Natural killer cell (primary cell): ENCODE results near the gene CLK2. TPM values are rescaled to one million over a fixed set of nuclear protein-coding genes. Genes with fewer than 3 reads are reported as not detected.

Source experiments
- ATAC-seq, 3 donors: fragments of 150-1000 bp in 2 of 3; fragments of 200-7000 bp in 1 of 3; cut with Tn5 transposase; 1 replicate in 1 of 3; 2 replicates in 2 of 3; pipeline ENCODE4 v1.10.0; 2021; ENCODE audit warnings: mild to moderate bottlenecking in 2 of 3, moderate library complexity in 2 of 3
- DNase-seq, 2 donors: peaks; one replicate each; pipeline versions ENCODE4 v3.0.0 to v3.0.0-alpha.2; 2013 to 2021; ENCODE audit warnings: mixed read lengths in 1 of 2
- H3K27ac ChIP-seq: one replicate; pipeline ENCODE4 v1.5.1; 2013; ENCODE audit warnings: mild to moderate bottlenecking, low read length
- H3K27me3 ChIP-seq: one replicate; pipeline ENCODE4 v1.6.1; 2013; ENCODE audit warnings: low read length; ENCODE audit not compliant: control insufficient read depth, insufficient read depth
- H3K36me3 ChIP-seq: one replicate; pipeline ENCODE4 v1.6.1; 2013; ENCODE audit warnings: low read length; ENCODE audit not compliant: control insufficient read depth, insufficient read depth
- H3K4me1 ChIP-seq: one replicate; pipeline ENCODE4 v1.6.1; 2013; ENCODE audit warnings: low read length; ENCODE audit not compliant: control insufficient read depth, insufficient read depth
- H3K4me3 ChIP-seq: one replicate; pipeline ENCODE4 v1.5.1; 2013; ENCODE audit warnings: low read length
- H3K9me3 ChIP-seq: one replicate; pipeline ENCODE4 v1.6.1; 2013; ENCODE audit warnings: low read length; ENCODE audit not compliant: control insufficient read depth, insufficient read depth
- H3K27ac Mint-ChIP-seq, 2 donors: one replicate each; pipeline ENCODE4 v1.8.0; 2022; ENCODE audit warnings: mild to moderate bottlenecking in 2 of 2, mixed read lengths in 2 of 2, moderate library complexity in 1 of 2
- H3K27me3 Mint-ChIP-seq, 2 donors: one replicate each; pipeline ENCODE4 v1.8.0; 2022; ENCODE audit warnings: low read depth in 2 of 2, mixed read lengths in 2 of 2
- H3K36me3 Mint-ChIP-seq: one replicate; pipeline ENCODE4 v1.8.0; 2022; ENCODE audit warnings: mixed read lengths
- H3K4me1 Mint-ChIP-seq, 2 donors: one replicate each; pipeline ENCODE4 v1.8.0; 2022; ENCODE audit warnings: mixed read lengths in 2 of 2
- H3K4me3 Mint-ChIP-seq: one replicate; pipeline ENCODE4 v1.8.0; 2022; ENCODE audit warnings: mild to moderate bottlenecking, moderate library complexity, mixed read lengths
- H3K9me3 Mint-ChIP-seq, 2 donors: one replicate each; pipeline ENCODE4 v1.8.0; 2022; ENCODE audit warnings: mixed read lengths in 2 of 2
- WGBS: methylation state at CpG from one replicate; pipeline ENCODE4 v1.1.7; 2013; ENCODE audit warnings: missing lambda C conversion rate; ENCODE audit not compliant: insufficient coverage; 5-methylcytosine and 5-hydroxymethylcytosine counted together
- intact Hi-C: fragments of 100-400 bp; cut with micrococcal nuclease; formaldehyde crosslinking; loops from one replicate; pipeline ENCODE4 v1.14.2; 2022
- total RNA-seq, 4 donors: library from RNA; stranded (reverse); fragments of 120-200 nt in 1 of 4; gene quantifications; one replicate each; pipeline versions ENCODE4 v1.2.3 to v1.2.4, GENCODE V29; 2013 to 2022
- TF ChIP-seq, protein P1 (sequence below): fragments of 200-600 bp; IDR thresholded peaks from one replicate; pipeline ENCODE4 v1.8.0; 2022; ENCODE audit warnings: antibody characterized with exemption

Gene CLK2
- total RNA-seq, 3 donors from 2014 or later (not counting 1 experiment from before 2014, with no cell fraction given) = 70.4 to 97.5 (median 84.4) TPM

DNA sequence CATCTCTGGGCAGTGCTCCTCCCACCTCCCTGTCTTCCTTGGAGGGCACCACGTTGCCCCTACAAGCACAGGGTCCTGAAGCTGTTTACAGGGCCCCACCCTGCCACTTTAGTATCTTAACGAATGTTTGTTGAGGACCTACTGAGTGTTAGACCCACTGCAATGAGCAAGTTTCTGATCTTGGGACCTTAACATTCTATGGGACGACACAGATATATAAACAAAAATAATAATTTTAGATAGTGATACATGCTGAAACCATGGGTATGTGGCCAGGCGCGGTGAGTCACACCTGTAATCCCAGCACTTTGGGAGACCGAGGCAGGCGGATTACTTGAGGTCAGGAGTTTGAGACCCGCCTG lies 28.2 kb downstream of the CLK2 start:
- H3K9me3 Mint-ChIP-seq = peaks cover 2 to 3% of the 10 kb centered on the region in 2 donors
- DNase-seq (no peak), ATAC-seq (no peak)
- H3K27ac Mint-ChIP-seq = peak overlapping the region; percentile 94 to 95
- peaks cover 4 to 8% of the 10 kb centered on the region in 2 donors for H3K27me3 Mint-ChIP-seq
- Histone ChIP-seq H3K36me3 (no peaks in the 10 kb centered on the region), H3K27me3 (no peaks in the 10 kb centered on the region), H3K27ac (peak overlapping the region; percentile 78), H3K4me1 (peaks cover 43% of the 10 kb centered on the region), H3K4me3 (peak overlapping the region; percentile 74), H3K9me3 (peaks cover 3% of the 10 kb centered on the region)
- H3K4me3 Mint-ChIP-seq = peak overlapping the region; percentile 67
- TF ChIP-seq, protein P1, sequence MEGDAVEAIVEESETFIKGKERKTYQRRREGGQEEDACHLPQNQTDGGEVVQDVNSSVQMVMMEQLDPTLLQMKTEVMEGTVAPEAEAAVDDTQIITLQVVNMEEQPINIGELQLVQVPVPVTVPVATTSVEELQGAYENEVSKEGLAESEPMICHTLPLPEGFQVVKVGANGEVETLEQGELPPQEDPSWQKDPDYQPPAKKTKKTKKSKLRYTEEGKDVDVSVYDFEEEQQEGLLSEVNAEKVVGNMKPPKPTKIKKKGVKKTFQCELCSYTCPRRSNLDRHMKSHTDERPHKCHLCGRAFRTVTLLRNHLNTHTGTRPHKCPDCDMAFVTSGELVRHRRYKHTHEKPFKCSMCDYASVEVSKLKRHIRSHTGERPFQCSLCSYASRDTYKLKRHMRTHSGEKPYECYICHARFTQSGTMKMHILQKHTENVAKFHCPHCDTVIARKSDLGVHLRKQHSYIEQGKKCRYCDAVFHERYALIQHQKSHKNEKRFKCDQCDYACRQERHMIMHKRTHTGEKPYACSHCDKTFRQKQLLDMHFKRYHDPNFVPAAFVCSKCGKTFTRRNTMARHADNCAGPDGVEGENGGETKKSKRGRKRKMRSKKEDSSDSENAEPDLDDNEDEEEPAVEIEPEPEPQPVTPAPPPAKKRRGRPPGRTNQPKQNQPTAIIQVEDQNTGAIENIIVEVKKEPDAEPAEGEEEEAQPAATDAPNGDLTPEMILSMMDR = no peak
- WGBS = 73% methylated on average over 7 of the region's 8 CpGs
- peaks cover 8% of the 10 kb centered on the region for H3K36me3 Mint-ChIP-seq
- H3K4me1 Mint-ChIP-seq = peaks cover 21 to 40% of the 10 kb centered on the region in 2 donors
- intact Hi-C loops = loop anchor here (2.0 kb wide), 1 partner anchor 38 kb away; the partner anchor contains the start of gene THBS3

DNA sequence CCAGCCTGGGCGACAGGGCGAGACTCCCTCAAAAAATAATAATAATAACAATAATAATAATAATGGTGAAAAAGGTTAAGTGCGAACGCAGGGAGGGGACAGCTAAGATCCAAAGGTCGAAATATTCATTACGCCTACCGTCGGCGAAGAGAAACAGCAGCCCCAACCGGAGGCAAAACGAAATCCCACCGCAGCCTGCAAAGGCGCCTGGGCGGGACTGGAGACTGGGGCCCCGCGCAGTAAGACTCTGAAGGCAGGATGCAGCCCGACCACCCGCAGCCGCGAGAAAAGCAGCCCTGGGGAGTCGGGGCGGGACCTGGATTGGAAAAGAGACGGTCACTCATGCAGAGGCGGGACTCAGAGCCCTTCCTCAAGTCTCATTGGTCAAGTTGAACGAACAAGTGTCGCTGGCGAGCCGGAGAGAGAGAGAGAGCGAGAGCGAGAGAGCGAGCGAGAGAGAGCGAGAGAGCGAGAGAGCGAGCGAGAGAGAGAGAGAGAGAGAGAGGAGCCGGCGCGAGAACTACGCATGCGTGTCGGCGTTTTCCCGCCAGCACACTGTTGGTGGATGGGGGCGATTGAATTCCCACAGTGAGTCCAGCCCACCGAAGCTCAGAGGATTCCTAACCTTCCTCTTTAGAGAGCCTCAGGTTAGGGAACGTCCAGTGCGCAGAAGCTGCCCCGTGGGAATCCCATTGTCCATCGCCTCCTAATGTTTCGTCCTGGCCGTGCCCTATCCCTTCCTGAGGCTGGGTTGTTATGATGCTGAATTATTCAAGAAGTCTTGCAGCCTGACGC lies 28.7 kb downstream of the CLK2 start:
- intact Hi-C loops = loop anchor here (1.0 to 5.0 kb wide), 3 partner anchors 38 to 64 kb away; partner anchors contain the start of genes FDPS and THBS3
- H3K27ac Mint-ChIP-seq = peak overlapping the region; percentile 94 to 95
- WGBS = under 1% methylated on average over 51 of the region's 53 CpGs
- Histone ChIP-seq H3K36me3 (no peaks in the 10 kb centered on the region), H3K4me3 (peak overlapping the region; percentile 74), H3K4me1 (peaks cover 44% of the 10 kb centered on the region), H3K9me3 (peaks cover 3% of the 10 kb centered on the region), H3K27ac (peak overlapping the region; percentile 78), H3K27me3 (no peaks in the 10 kb centered on the region)
- peaks cover 21 to 37% of the 10 kb centered on the region in 2 donors for H3K4me1 Mint-ChIP-seq
- TF ChIP-seq, protein P1 = peak; percentile 20
- peaks cover 4 to 8% of the 10 kb centered on the region in 2 donors for H3K27me3 Mint-ChIP-seq
- H3K9me3 Mint-ChIP-seq = peaks cover 2 to 3% of the 10 kb centered on the region in 2 donors
- peak overlapping the region; percentile 90 for H3K4me3 Mint-ChIP-seq
- peak; percentile 88 to 96 for DNase-seq
- peaks cover 8% of the 10 kb centered on the region for H3K36me3 Mint-ChIP-seq
- ATAC-seq = peak; percentile 92 to 97 (median 96)

DNA sequence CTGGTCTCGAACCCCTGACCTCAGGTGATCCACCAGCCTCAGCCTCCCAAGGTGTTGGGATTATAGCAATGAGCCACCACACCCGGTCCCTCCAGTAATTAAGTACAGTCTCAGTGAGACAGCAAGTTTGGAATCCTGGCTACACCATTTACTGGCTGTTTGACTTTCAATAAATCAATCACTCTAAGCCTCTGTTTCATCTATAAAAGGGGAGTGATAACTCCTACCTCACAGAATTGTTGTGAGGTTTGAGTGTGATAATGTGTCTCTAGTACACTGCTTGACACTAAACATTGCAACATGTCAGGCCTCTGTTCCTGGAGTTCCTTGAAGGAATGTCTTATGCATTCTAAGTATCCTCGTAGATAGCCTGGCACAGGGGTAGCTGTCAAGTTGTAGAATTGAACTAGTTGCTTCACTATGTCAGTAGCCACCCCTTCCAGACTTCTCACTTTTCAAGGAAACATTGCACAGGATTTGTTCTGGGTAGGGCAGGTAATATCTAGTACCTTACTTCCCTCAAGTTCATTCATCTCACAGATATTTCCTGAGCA lies 30.4 kb downstream of the CLK2 start:
- ATAC-seq = no peak

More for the DNA sequence above, 30.4 kb downstream of the CLK2 start:
- H3K4me3 ChIP-seq = no peak overlapping the region
- peaks cover 21 to 37% of the 10 kb centered on the region in 2 donors for H3K4me1 Mint-ChIP-seq
- peak overlapping the region; percentile 94 to 95 for H3K27ac Mint-ChIP-seq
- no peak overlapping the region for H3K27ac ChIP-seq
- 94% methylated on average over 3 of the region's 3 CpGs for WGBS
- peaks cover 44% of the 10 kb centered on the region for H3K4me1 ChIP-seq
- peaks cover 2 to 3% of the 10 kb centered on the region in 2 donors for H3K9me3 Mint-ChIP-seq
- peaks cover 3% of the 10 kb centered on the region for H3K9me3 ChIP-seq
- TF ChIP-seq, protein P1 = no peak
- DNase-seq = peak in 1 of 2 donors; percentile 6
- H3K36me3 Mint-ChIP-seq = peaks cover 8% of the 10 kb centered on the region
- H3K4me3 Mint-ChIP-seq = peak overlapping the region; percentile 90
- no peaks in the 10 kb centered on the region for H3K27me3 ChIP-seq
- intact Hi-C loops = loop anchor here (5.0 kb wide), 1 partner anchor 51 kb away; no protein-coding TSS in a partner anchor
- peaks cover under 1% of the 10 kb centered on the region for H3K36me3 ChIP-seq
- peaks cover 4 to 8% of the 10 kb centered on the region in 2 donors for H3K27me3 Mint-ChIP-seq
